Astrocyte (in vitro differentiated cells and primary cell): ENCODE results near the gene ARID2. TPM values are rescaled to one million over a fixed set of nuclear protein-coding genes. Genes with fewer than 3 reads are reported as not detected.

Experiments
- DNase-seq: peaks from one replicate; pipeline ENCODE4 v3.0.0-alpha.2; 2010; ENCODE audit warnings: low read depth
- FAIRE-seq: peaks from 2 replicates; lab custom pipeline; 2011; peaks lifted over from hg19 to GRCh38; lab: Jason Lieb, UNC
- H2AFZ ChIP-seq: 2 replicates; pipeline ENCODE4 v1.6.0; 2012; ENCODE audit warnings: low read depth, low read length, inconsistent platforms
- H3K27ac ChIP-seq: 2 replicates; pipeline ENCODE4 v1.5.1; 2011; ENCODE audit warnings: low read depth, low read length, inconsistent platforms
- H3K27me3 ChIP-seq: 2 replicates; pipeline ENCODE4 v1.6.0; 2011; ENCODE audit warnings: low read length, inconsistent platforms; ENCODE audit not compliant: insufficient read depth
- H3K36me3 ChIP-seq: 2 replicates; pipeline ENCODE4 v1.5.1; 2011; ENCODE audit warnings: low read length, inconsistent platforms; ENCODE audit not compliant: insufficient read depth
- H3K4me1 ChIP-seq: 2 replicates; pipeline ENCODE4 v1.5.1; 2011; ENCODE audit warnings: low read length, inconsistent platforms; ENCODE audit not compliant: insufficient read depth
- H3K4me2 ChIP-seq: 2 replicates; pipeline ENCODE4 v1.6.0; 2012; ENCODE audit warnings: low read length, inconsistent platforms
- H3K4me3 ChIP-seq: 2 replicates; pipeline ENCODE4 v1.5.1; 2011; ENCODE audit warnings: low read depth, mild to moderate bottlenecking, low read length, inconsistent platforms; ENCODE audit not compliant: insufficient read depth
- H3K79me2 ChIP-seq: 2 replicates; pipeline ENCODE4 v1.6.0; 2012; ENCODE audit warnings: mild to moderate bottlenecking, low read length, inconsistent platforms; ENCODE audit not compliant: insufficient read depth
- H3K9ac ChIP-seq: 2 replicates; pipeline ENCODE4 v1.6.0; 2012; ENCODE audit warnings: mild to moderate bottlenecking, low read length, inconsistent platforms
- H3K9me3 ChIP-seq: 2 replicates; pipeline ENCODE4 v1.5.1; 2012; ENCODE audit warnings: low read depth, mild to moderate bottlenecking, low read length, inconsistent platforms; ENCODE audit not compliant: insufficient read depth
- H4K20me1 ChIP-seq: 2 replicates; pipeline ENCODE4 v1.6.0; 2012; ENCODE audit warnings: low read length, inconsistent platforms; ENCODE audit not compliant: insufficient read depth
- H3K27ac Mint-ChIP-seq: one replicate; pipeline ENCODE4 v1.8.0; 2021; ENCODE audit warnings: mild to moderate bottlenecking, mixed read lengths; ENCODE audit not compliant: unreplicated experiment
- H3K27me3 Mint-ChIP-seq: one replicate; pipeline ENCODE4 v1.8.0; 2021; ENCODE audit warnings: low read depth, mixed read lengths; ENCODE audit not compliant: unreplicated experiment
- H3K36me3 Mint-ChIP-seq: one replicate; pipeline ENCODE4 v1.8.0; 2021; ENCODE audit warnings: low read depth, mixed read lengths; ENCODE audit not compliant: unreplicated experiment
- H3K4me1 Mint-ChIP-seq: one replicate; pipeline ENCODE4 v1.8.0; 2021; ENCODE audit warnings: low read depth, mixed read lengths; ENCODE audit not compliant: unreplicated experiment
- H3K4me3 Mint-ChIP-seq: one replicate; pipeline ENCODE4 v1.8.0; 2021; ENCODE audit warnings: mild to moderate bottlenecking, moderate library complexity, mixed read lengths; ENCODE audit not compliant: unreplicated experiment
- H3K9me3 Mint-ChIP-seq: one replicate; pipeline ENCODE4 v1.8.0; 2021; ENCODE audit warnings: mild to moderate bottlenecking, mixed read lengths; ENCODE audit not compliant: unreplicated experiment
- CTCF ChIP-seq: IDR thresholded peaks from 2 replicates; pipeline ENCODE4 v1.5.1; 2011; ENCODE audit warnings: low read depth, mild to moderate bottlenecking, inconsistent platforms, low read length, moderate library complexity; ENCODE audit not compliant: insufficient read depth
- EZH2 ChIP-seq: IDR thresholded peaks from 2 replicates; pipeline ENCODE4 v1.6.1; 2012; ENCODE audit warnings: mild to moderate bottlenecking, low read length, inconsistent platforms; ENCODE audit not compliant: insufficient read depth
- total RNA-seq: library from RNA; stranded (reverse); gene quantifications from 2 replicates; pipeline ENCODE4 v1.2.1, GENCODE V29; 2021

ARID2 gene
- total RNA-seq, 1 donor from 2014 or later, result 23.8 TPM

GRCh38 chr12:45742590-45742989 is 13.1 kb downstream of the ARID2 start:
- Histone ChIP-seq H2AFZ (no peak overlapping the region), H3K27ac (no peak overlapping the region), H3K9me3 (no peaks in the 10 kb centered on the region), H3K4me3 (no peak overlapping the region), H3K27me3 (no peaks in the 10 kb centered on the region), H3K9ac (no peak overlapping the region), H3K79me2 (peaks cover 95% of the 10 kb centered on the region), H3K36me3 (no peaks in the 10 kb centered on the region), H3K4me1 (no peaks in the 10 kb centered on the region), H4K20me1 (peaks cover 28% of the 10 kb centered on the region), H3K4me2 (no peak overlapping the region)
- H3K27ac Mint-ChIP-seq, result no peak overlapping the region
- no peaks in the 10 kb centered on the region for H3K27me3 Mint-ChIP-seq
- TF ChIP-seq EZH2, result no peak
- no peak for TF ChIP-seq CTCF
- no peaks in the 10 kb centered on the region for H3K4me1 Mint-ChIP-seq
- no peak for FAIRE-seq
- H3K36me3 Mint-ChIP-seq, result peaks cover 13% of the 10 kb centered on the region
- peaks cover 2% of the 10 kb centered on the region for H3K9me3 Mint-ChIP-seq
- no peak for DNase-seq
- H3K4me3 Mint-ChIP-seq, result no peak overlapping the region

DNA sequence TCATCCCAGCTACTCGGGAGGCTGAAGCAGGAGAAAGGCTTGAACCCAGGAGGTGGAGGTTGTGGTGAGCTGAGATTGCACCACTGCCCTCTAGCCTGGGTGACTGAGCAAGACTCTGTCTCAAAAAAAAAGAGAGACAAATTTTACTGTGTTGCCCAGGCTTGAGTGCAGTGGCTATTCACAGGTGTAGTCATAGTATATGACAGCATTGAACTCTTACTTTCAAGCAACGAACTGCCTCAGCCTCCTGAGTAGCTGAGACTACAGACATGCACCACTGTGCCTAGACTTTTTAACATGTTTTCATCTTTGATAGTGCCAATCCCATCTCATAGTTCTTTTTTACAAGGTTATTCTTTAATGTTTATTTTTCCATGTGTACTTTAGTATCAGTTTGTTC is 13.7 kb downstream of the ARID2 start:
- no peak overlapping the region for H3K4me3 ChIP-seq
- Mint-ChIP-seq H3K27ac (no peak overlapping the region), H3K9me3 (peaks cover 2% of the 10 kb centered on the region), H3K4me1 (no peaks in the 10 kb centered on the region), H3K4me3 (no peak overlapping the region), H3K36me3 (peaks cover 11% of the 10 kb centered on the region), H3K27me3 (no peaks in the 10 kb centered on the region)
- H3K79me2 ChIP-seq, result peaks cover 96% of the 10 kb centered on the region
- no peak overlapping the region for H3K27ac ChIP-seq
- H4K20me1 ChIP-seq, result peaks cover 35% of the 10 kb centered on the region
- no peaks in the 10 kb centered on the region for H3K27me3 ChIP-seq
- no peak overlapping the region for H3K4me2 ChIP-seq
- TF ChIP-seq EZH2, result no peak
- TF ChIP-seq CTCF, result no peak
- H3K4me1 ChIP-seq, result no peaks in the 10 kb centered on the region
- no peaks in the 10 kb centered on the region for H3K9me3 ChIP-seq
- H3K36me3 ChIP-seq, result no peaks in the 10 kb centered on the region
- no peak for DNase-seq
- no peak overlapping the region for H3K9ac ChIP-seq
- FAIRE-seq, result no peak
- no peak overlapping the region for H2AFZ ChIP-seq

DNA sequence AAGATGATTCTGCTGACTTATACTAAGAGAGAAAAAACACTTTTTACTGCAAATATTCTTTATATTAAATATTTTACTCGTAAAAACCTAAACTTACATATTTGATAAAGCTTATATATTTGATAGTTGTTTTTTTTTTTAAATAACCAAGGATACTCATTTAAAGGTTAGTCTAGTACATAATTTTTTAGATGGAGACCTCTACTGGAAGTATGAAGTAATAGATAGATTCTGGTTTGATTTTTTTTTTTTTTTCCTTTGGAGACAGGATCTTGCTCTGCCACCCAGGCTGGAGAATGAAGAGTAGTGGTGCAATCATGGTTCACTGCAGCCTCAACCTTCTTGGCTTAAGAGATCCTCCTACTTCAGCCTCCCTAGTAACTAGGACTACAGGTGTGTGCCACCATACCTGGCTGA is 16.4 kb downstream of the ARID2 start:
- DNase-seq, result no peak
- Mint-ChIP-seq H3K4me3 (no peak overlapping the region), H3K27me3 (no peaks in the 10 kb centered on the region), H3K36me3 (peaks cover 12% of the 10 kb centered on the region), H3K9me3 (peaks cover 3% of the 10 kb centered on the region), H3K4me1 (peaks cover 9% of the 10 kb centered on the region), H3K27ac (no peak overlapping the region)
- Histone ChIP-seq H4K20me1 (peaks cover 51% of the 10 kb centered on the region), H3K27ac (no peak overlapping the region), H3K4me3 (no peak overlapping the region), H3K79me2 (peaks cover 97% of the 10 kb centered on the region), H3K9me3 (no peaks in the 10 kb centered on the region), H3K4me1 (no peaks in the 10 kb centered on the region), H3K36me3 (no peaks in the 10 kb centered on the region), H3K9ac (no peak overlapping the region), H2AFZ (no peak overlapping the region), H3K27me3 (no peaks in the 10 kb centered on the region), H3K4me2 (no peak overlapping the region)
- no peak for FAIRE-seq
- no peak for TF ChIP-seq EZH2
- TF ChIP-seq CTCF, result peak; percentile 16
